HG03103 (cell line): ENCODE data around the gene OTULINL.
A peak's percentile ranks its signal among the peaks of the same experiment; 100 is the strongest.

Source experiments
- ATAC-seq: cut with Tn5 transposase; IDR thresholded peaks from one replicate; pipeline ENCODE4 v1.9.1; 2021; ENCODE audit warnings: low read depth; ENCODE audit not compliant: unreplicated experiment

Gene OTULINL

DNA sequence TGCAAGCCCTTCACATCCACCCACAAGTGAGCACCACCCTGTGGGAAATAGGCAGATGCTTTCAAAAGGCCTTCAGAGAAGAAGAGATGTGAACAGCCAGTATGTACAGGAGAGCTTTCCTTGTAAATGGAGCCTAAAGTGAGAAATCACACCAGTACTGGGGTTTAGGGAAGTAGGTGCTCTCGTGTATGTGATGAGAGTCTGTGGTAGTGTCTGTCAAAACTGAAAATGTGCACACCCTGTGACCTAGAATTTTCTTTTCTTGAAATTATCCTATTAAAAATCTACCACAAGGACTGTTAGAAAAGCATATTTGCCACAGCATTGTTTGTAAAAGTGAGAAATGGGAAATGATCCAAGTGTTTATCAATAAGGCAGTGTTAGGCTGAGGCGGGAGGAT, 16.6 kb downstream of the OTULINL start:
- peak; percentile 26 for ATAC-seq

DNA sequence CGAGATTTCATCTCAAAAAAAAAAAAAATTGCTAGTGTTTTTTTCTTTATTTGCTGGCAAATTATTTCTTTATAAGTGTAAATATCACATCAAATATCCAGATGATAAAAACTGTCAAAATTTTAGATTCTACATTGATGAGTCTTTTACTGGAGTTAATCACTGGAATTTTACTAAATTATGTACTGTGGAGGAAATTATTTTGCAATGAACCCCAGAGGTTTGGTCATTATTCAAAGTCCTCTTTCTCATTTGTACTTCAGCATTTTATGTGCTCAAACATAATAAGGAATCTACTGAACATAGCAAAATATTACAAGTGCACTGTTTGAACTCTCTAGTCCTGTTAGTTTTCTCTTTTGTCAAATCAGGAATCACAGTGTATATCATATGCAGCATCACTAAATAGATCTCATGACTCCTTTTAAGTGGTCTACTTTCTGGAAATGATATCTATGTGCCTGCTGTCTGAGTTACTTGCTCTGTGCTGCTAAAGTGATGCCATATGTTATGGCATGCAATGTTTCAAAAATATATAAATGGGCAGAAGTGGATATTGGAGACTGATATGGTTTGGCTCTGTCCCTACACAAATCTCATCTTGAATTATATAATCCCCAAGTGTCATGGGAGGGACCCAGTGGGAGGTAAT, 18.0 kb downstream of the OTULINL start:
- ATAC-seq, result no peak

DNA sequence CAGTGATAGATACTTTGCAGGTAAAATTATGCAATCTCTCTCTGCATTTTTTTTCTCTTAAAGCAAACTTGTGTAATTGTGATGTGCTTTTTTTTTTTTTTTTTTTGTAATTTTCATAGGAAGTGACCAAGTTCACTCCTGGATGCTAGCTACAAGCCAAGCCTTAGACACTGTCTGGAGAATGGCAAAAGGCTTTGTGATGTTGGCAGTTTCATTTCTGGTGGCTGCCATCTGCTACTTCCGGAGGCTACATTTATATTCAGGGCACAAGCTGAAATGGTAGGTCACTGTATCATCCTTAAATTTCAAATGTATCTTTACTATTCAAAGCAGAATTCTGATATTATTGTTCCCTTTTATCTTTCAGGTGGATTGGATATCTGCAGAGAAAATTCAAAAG, 19.3 kb downstream of the OTULINL start:
- ATAC-seq, result no peak

GRCh38 chr5:14603141-14603540, 21.5 kb downstream of the OTULINL start:
- no peak for ATAC-seq

- ATAC-seq, result no peak
Observed at GRCh38 chr5:14607104-14607503, 25.5 kb downstream of the OTULINL start.

DNA sequence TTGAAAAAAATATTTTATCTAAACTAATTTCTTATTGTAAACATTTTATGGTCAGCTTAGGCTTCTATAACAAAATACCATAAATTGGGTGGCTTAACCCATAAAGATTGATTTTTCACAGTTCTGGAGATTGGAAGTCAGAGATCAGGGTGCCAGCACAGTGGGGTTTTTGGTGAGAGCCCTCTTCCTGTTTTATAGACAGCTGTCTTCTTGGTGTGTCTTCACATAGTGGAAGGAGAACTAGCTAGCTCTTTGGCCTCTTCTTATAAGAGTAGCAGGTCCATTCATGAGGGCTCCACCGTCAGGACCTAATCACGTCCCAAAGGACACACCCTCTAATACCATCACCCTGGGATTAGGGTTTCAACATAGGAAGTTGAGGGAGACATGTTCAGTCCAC, 26.6 kb downstream of the OTULINL start:
- ATAC-seq, result no peak

GRCh38 chr5:14611737-14612136, 30.1 kb downstream of the OTULINL start:
- no peak for ATAC-seq

GRCh38 chr5:14614490-14614889, 32.9 kb downstream of the OTULINL start:
- no peak for ATAC-seq

GRCh38 chr5:14615365-14615764, 33.8 kb downstream of the OTULINL start:
- no peak for ATAC-seq

DNA sequence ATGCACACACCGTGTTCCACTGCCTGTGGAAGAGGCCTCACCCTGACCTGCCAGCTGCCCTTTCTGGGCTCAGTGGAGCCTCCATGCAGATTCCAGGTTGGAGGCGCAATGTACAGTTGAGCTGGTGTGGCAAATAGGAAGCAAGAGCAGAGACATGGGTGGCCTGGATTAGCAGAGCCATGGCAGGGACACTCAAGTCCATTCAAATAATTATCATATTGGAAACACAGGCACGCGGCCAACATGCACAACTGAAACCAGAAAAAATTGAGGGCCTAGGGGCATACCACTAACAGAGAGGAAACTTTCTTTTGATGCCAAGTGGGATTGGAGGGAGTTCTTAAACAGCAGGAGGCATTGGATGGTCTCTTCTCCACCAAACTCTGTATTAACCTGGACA, 35.8 kb downstream of the OTULINL start:
- no peak for ATAC-seq

GRCh38 chr5:14627270-14627669, 45.7 kb downstream of the OTULINL start:
- no peak for ATAC-seq

DNA sequence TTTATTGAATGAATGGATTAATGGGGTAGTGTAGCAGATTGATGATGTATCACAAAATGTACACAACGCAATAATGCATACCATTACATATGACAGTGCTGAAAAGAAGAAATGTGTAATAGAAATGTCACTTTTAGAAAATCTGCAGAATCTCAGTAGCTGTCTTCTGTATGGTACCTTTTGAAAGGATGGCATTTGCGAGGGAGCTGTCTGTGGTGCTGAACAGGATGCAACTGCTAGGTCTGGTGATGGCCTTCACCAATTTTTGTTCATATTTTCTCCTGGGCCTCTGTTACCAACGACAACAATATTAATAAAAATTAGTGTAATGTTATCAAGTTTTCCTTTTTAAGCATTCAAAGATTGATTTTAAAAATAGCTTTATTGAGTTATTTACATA, 46.8 kb downstream of the OTULINL start:
- no peak for ATAC-seq

DNA sequence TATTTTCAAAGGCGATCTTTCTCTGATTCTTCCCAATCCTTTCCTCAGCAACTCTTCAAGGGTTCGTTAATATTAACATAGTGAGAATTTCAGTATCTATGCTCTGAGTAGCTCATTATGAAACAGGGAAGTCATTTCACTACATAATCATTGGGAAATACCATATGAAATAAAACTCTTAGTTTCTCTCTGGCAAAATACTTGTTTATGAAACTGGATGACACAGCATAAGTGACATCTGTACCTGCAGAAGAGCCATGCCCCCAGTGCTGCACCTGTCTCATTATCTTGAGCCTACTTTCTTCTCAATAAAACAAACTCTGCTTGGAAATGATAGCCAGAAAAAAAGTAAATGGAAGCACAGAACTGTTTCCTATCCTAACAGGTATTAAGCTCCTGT, 49.1 kb downstream of the OTULINL start:
- ATAC-seq, result no peak

GRCh38 chr5:14635656-14636055, 54.1 kb downstream of the OTULINL start:
- no peak for ATAC-seq

DNA sequence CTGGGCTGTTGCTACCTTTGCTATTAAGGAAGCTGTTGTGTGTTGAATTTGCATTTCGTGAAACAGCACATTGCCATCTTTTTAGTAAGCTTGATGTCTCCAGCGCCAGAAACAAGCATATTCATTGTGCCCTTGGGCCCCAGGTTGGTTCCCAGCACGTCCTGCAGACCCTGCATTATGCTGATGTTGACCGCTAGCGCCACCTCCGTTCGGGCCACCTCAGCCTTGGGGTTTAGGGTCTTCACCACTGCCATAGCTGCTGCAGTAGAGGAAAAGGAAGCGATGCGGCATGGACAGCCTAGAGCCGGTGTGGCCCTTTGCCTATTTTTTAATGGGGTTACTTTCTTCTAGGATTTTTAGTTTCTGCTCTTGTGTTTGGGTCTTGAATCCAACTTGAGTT, 59.2 kb downstream of the OTULINL start:
- no peak for ATAC-seq

- ATAC-seq, result no peak
Observed at GRCh38 chr5:14644623-14645237, 63.1 kb downstream of the OTULINL start.

DNA sequence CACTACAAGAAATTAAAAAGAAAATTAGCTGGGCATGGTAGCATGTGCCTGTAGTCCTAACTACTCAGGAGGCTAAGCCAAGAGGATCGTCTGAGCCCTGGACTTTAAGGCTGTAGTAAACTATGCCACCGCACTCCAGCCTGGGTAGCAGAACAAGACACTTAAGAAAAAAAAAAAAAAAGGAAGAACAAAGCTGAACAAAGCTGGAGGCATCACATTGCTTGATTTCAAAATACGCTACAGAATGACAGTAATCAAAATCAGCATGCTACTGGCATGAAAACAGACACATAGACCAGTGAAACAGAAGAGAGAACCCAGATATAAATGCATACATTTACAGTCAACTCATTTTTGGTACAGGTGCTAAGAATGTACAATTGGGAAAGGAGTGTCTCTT, 68.5 kb downstream of the OTULINL start:
- no peak for ATAC-seq

GRCh38 chr5:14655146-14655741, 73.7 kb downstream of the OTULINL start:
- ATAC-seq, result no peak

- ATAC-seq, result no peak
Observed at GRCh38 chr5:14656898-14657297, 75.3 kb downstream of the OTULINL start.

DNA sequence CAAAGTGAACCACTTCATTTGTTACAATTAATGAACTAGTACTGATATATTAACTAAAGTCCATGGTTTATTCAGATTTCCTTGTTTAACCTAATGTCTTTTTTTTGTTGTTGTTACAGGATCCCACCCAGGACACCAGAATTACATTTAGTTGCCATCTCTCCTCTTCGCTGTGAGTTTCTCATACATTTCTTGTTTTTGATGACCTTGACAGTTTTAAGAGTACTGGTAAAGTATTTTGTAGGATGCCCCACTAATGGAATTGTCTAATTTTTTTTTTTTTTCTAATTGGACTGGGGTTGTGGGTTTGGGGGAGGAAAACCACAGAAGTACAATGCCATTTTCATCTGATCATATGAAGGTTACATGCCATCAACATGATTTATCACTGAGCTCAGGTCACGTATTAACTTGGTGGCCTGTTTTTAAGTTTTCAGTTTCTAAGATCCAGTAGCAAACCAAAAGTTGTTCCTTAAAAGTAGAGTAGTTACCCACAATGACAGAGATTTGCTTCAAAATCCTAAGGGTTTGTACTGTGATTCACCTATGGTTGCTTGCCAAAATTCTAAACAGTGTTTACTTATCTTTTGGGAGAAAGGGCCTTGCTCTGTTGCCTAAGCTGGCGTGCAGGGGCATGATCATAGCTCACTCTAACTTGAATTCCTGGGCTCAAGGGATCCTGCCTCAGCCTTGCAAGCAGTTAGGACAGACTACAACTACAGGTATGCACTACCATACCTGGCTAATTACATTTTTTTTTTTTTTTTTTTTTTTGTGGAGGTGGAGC, 78.4 kb downstream of the OTULINL start:
- no peak for ATAC-seq

DNA sequence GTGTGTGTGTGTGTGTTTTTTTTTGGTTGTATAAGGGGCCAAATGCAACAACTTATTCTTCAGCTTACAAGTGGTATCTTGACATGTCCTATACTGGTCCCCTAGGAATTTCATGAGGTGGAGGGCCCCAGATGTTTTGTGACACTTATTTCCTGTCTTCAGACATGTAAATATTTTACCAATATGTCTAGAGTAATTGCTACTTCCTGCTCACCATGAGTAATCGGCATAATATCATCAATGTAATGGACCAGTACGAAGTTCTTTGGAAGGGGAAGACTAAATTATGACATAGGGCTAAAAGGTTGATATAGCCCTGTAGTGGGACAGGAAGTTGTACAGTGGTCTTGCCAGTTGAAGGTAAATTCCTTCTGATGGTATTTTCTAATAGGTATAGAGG, 79.2 kb downstream of the OTULINL start:
- ATAC-seq, result no peak
